ENCODE data around the gene GSTM1. TPM values are rescaled to one million over a fixed set of nuclear protein-coding genes. Genes with fewer than 3 reads are reported as not detected.

Gene GSTM1
- total and polyA plus RNA-seq, 2 donors (not counting 1 experiment from before 2014, with no cell fraction given), result 30.5 to 40.0 TPM

- Mint-ChIP-seq H3K27me3 (no peaks in the 10 kb centered on the region), H3K27ac (no peak overlapping the region), H3K9me3 (ENCODE audit: insufficient read depth) (no peaks in the 10 kb centered on the region), H3K4me1 (peaks cover 24% of the 10 kb centered on the region), H3K4me3 (no peak overlapping the region)
- WGBS (ENCODE audit: insufficient coverage), result 59% methylated on average over 2 of the region's 3 CpGs
- peaks cover 11 to 17% of the 10 kb centered on the region in 2 donors for H3K4me1 ChIP-seq (ENCODE audit: control insufficient read depth in 2 of 2, insufficient read depth in 2 of 2, low read length in 2 of 2)
- ChIA-PET POLR2A (no interaction called here), CTCF (interaction anchor here (1.0 to 5.8 kb wide), 2 partner anchors 17 to 116 kb away, joined by 3 to 42 read pairs; no protein-coding TSS in a partner anchor)
- DNase-seq, result no peak
- H3K4me2 ChIP-seq (replicated peaks; ENCODE audit: low read depth, low read length, poor library complexity, severe bottlenecking), result no peak overlapping the region
- H3K27ac ChIP-seq (ENCODE audit: low read length in 2 of 2), result no peak overlapping the region
- H3K9me3 ChIP-seq (ENCODE audit: control extremely low read depth in 1 of 3, control insufficient read depth in 2 of 3, insufficient read depth in 1 of 3, low read length in 2 of 3), result no peaks in the 10 kb centered on the region
- H3K4me3 ChIP-seq (ENCODE audit: control extremely low read depth in 1 of 5, extremely low read depth in 1 of 5, insufficient read depth in 1 of 5, low read depth in 2 of 5, low read length in 4 of 5), result no peak overlapping the region
- no peaks in the 10 kb centered on the region for H3K27me3 ChIP-seq (replicated peaks in 1 of 4; ENCODE audit: control extremely low read depth in 1 of 4, control insufficient read depth in 3 of 4, insufficient read depth in 4 of 4, low read length in 3 of 4)
- no peak overlapping the region for H2AFZ ChIP-seq (ENCODE audit: insufficient read depth, low read depth, low read length, poor library complexity, severe bottlenecking)
- H4K20me1 ChIP-seq (ENCODE audit: control insufficient read depth, insufficient read depth, low read length, poor library complexity, severe bottlenecking), result no peaks in the 10 kb centered on the region
- peaks cover 0 to 16% of the 10 kb centered on the region in 2 experiments for H3K36me3 ChIP-seq (replicated peaks in 1 of 2; ENCODE audit: control extremely low read depth in 1 of 2, control insufficient read depth in 1 of 2, extremely low read depth in 1 of 2, insufficient read depth in 2 of 2, low read length in 1 of 2)
- no peaks in the 10 kb centered on the region for H3K79me2 ChIP-seq (ENCODE audit: control insufficient read depth, insufficient read depth, low read length)
- TF ChIP-seq CTCF (IDR thresholded peaks at IDR 0.05) (no peak), EZH2 (IDR thresholded peaks at IDR 0.05; ENCODE audit: borderline replicate concordance, insufficient read depth, low read depth, low read length, poor library complexity, severe bottlenecking) (no peak)
- intact Hi-C loops (cut with micrococcal nuclease), result loop anchor here (10.0 kb wide), 1 partner anchor 174 kb away; the partner anchor contains the start of gene ATXN7L2
- H3K9ac ChIP-seq (ENCODE audit: low read length), result no peak overlapping the region
- no peak for ATAC-seq (ENCODE audit: low read depth)
Observed at GRCh38 chr1:109658533-109659042, 29.0 kb upstream of the GSTM1 start.

- Histone ChIP-seq H3K36me3 (replicated peaks in 1 of 2; ENCODE audit: control extremely low read depth in 1 of 2, control insufficient read depth in 1 of 2, extremely low read depth in 1 of 2, insufficient read depth in 2 of 2, low read length in 1 of 2) (peaks cover 0 to 16% of the 10 kb centered on the region in 2 experiments), H3K4me2 (replicated peaks; ENCODE audit: low read depth, low read length, poor library complexity, severe bottlenecking) (no peak overlapping the region), H3K79me2 (ENCODE audit: control insufficient read depth, insufficient read depth, low read length) (no peaks in the 10 kb centered on the region), H2AFZ (ENCODE audit: insufficient read depth, low read depth, low read length, poor library complexity, severe bottlenecking) (no peak overlapping the region), H3K9ac (ENCODE audit: low read length) (no peak overlapping the region), H3K4me3 (ENCODE audit: control extremely low read depth in 1 of 5, extremely low read depth in 1 of 5, insufficient read depth in 1 of 5, low read depth in 2 of 5, low read length in 4 of 5) (no peak overlapping the region), H3K4me1 (ENCODE audit: control insufficient read depth in 2 of 2, insufficient read depth in 2 of 2, low read length in 2 of 2) (peaks cover 11 to 17% of the 10 kb centered on the region in 2 donors), H4K20me1 (ENCODE audit: control insufficient read depth, insufficient read depth, low read length, poor library complexity, severe bottlenecking) (no peaks in the 10 kb centered on the region), H3K9me3 (ENCODE audit: control extremely low read depth in 1 of 3, control insufficient read depth in 2 of 3, insufficient read depth in 1 of 3, low read length in 2 of 3) (no peaks in the 10 kb centered on the region), H3K27ac (ENCODE audit: low read length in 2 of 2) (no peak overlapping the region), H3K27me3 (replicated peaks in 1 of 4; ENCODE audit: control extremely low read depth in 1 of 4, control insufficient read depth in 3 of 4, insufficient read depth in 4 of 4, low read length in 3 of 4) (no peaks in the 10 kb centered on the region)
- H3K4me3 Mint-ChIP-seq, result no peak overlapping the region
- DNase-seq (no peak), ATAC-seq (ENCODE audit: low read depth) (no peak)
- no peaks in the 10 kb centered on the region for H3K27me3 Mint-ChIP-seq
- POLR2A ChIA-PET, result no interaction called here
- no peaks in the 10 kb centered on the region for H3K9me3 Mint-ChIP-seq (ENCODE audit: insufficient read depth)
- CTCF ChIA-PET, result interaction anchor here (5.8 kb wide), 1 partner anchor 18 kb away, joined by 42 read pairs; no protein-coding TSS in a partner anchor
- intact Hi-C loops (cut with micrococcal nuclease), result loop anchor here (10.0 kb wide), 1 partner anchor 174 kb away; the partner anchor contains the start of gene ATXN7L2
- 100% methylated on average over 1 of the region's 2 CpGs for WGBS (ENCODE audit: insufficient coverage)
- no peak overlapping the region for H3K27ac Mint-ChIP-seq
- H3K4me1 Mint-ChIP-seq, result peaks cover 26% of the 10 kb centered on the region
- TF ChIP-seq EZH2 (IDR thresholded peaks at IDR 0.05; ENCODE audit: borderline replicate concordance, insufficient read depth, low read depth, low read length, poor library complexity, severe bottlenecking) (no peak), CTCF (IDR thresholded peaks at IDR 0.05) (no peak)
Observed at GRCh38 chr1:109659145-109659544, 28.5 kb upstream of the GSTM1 start.
